ENCODE measurements around the gene IRS4. TPM values are rescaled to one million over a fixed set of nuclear protein-coding genes. Genes with fewer than 3 reads are reported as not detected.

IRS4 gene
- total and polyA plus RNA-seq, 5 donors from 2014 or later, result not detected

DNA sequence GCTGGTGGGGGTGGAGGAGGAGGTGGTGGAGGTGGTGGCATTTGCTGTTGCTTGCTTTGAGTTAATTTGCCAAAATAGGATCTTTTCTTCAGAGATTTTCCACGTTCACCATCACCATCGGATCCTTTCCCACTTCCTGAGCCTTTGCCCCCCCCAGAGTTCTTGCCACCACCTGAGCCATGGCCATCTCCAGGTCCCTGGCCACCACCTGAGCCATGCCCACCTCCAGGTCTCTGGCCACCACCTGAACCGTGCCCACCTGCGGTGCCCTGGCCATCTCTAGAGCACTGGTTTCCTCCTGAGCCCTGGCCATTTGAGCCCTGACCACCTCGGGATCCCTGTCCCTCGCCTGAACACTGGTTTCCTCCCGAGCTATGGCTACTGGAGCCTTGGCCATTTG lies 1.9 kb downstream of the IRS4 start:
- Mint-ChIP-seq H3K27me3 (peaks cover 21% of the 10 kb centered on the region), H3K9me3 (peaks cover 0 to 4% (median 0%) of the 10 kb centered on the region in 7 donors), H3K27ac (no peak overlapping the region), H3K4me3 (peak overlapping the region in 1 of 4 donors; percentile 41), H3K36me3 (no peaks in the 10 kb centered on the region), H3K4me1 (peaks cover 0 to 3% (median 0%) of the 10 kb centered on the region in 4 donors)
- no peaks in the 10 kb centered on the region for H3K27me3 ChIP-seq (ENCODE audit: control insufficient read depth, insufficient read depth, low read length)
- H3K36me3 ChIP-seq (ENCODE audit: control insufficient read depth, insufficient read depth, low read length), result no peaks in the 10 kb centered on the region
- DNase-seq, result no peak
- no peak overlapping the region for H3K4me3 ChIP-seq (ENCODE audit: low read depth, low read length)
- no peak overlapping the region for H3K27ac ChIP-seq (ENCODE audit: insufficient read depth, low read length, poor library complexity, severe bottlenecking)
- H3K9me3 ChIP-seq (ENCODE audit: control insufficient read depth in 2 of 2, low read length in 2 of 2), result no peaks in the 10 kb centered on the region
- no peak for ATAC-seq (ENCODE audit: low read depth in 2 of 2)
- no peaks in the 10 kb centered on the region for H3K4me1 ChIP-seq (ENCODE audit: control insufficient read depth, insufficient read depth, low read length, poor library complexity, severe bottlenecking)

DNA sequence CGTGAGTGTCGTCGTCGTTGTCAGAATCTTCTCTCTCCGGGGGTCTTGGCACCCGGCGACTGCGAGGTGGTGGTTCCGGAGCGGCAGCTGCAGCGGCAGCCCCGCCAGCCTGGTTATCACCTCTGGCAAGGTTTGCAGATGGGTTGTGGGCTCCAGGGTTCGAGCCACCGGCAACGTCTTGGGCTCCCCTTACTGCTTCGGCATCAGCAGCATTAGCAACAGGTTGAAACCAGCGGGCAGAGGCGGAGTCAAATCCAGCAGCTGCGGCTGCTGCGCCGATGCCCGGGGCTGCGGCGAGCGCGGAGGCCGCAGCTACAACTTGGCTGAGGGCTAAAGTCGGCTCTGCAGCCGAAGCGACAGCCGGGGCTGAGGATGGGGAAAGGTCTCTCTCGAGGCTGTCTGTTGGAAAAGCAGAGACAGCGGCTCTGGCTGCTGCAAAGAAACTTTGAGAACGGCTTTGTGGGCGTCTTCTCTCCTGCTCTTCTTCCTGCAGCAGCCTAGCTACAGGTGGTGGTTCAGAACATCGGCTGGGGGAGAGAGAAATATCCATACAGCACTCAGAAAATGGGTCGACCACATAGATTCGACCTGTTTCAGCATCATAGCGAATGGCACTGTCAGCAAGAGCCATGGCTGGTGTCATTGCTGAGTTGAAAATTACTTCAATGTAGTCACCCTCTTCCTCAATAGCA lies 3.6 kb downstream of the IRS4 start:
- no peak for DNase-seq
- Histone ChIP-seq H3K4me3 (ENCODE audit: low read depth, low read length) (no peak overlapping the region), H3K27ac (ENCODE audit: insufficient read depth, low read length, poor library complexity, severe bottlenecking) (no peak overlapping the region), H3K4me1 (ENCODE audit: control insufficient read depth, insufficient read depth, low read length, poor library complexity, severe bottlenecking) (no peaks in the 10 kb centered on the region), H3K9me3 (ENCODE audit: control insufficient read depth in 2 of 2, low read length in 2 of 2) (no peaks in the 10 kb centered on the region), H3K36me3 (ENCODE audit: control insufficient read depth, insufficient read depth, low read length) (no peaks in the 10 kb centered on the region), H3K27me3 (ENCODE audit: control insufficient read depth, insufficient read depth, low read length) (no peaks in the 10 kb centered on the region)
- ATAC-seq (ENCODE audit: low read depth in 2 of 2), result no peak
- Mint-ChIP-seq H3K4me1 (peaks cover 0 to 3% (median 0%) of the 10 kb centered on the region in 4 donors), H3K4me3 (no peak overlapping the region), H3K9me3 (peaks cover 0 to 2% (median 0%) of the 10 kb centered on the region in 7 donors), H3K27me3 (peaks cover 15% of the 10 kb centered on the region), H3K36me3 (no peaks in the 10 kb centered on the region), H3K27ac (no peak overlapping the region)

- Mint-ChIP-seq H3K4me3 (no peak overlapping the region), H3K4me1 (no peaks in the 10 kb centered on the region), H3K27me3 (peaks cover 13% of the 10 kb centered on the region), H3K9me3 (peaks cover 0 to 1% (median 0%) of the 10 kb centered on the region in 7 donors), H3K27ac (no peak overlapping the region), H3K36me3 (no peaks in the 10 kb centered on the region)
- no peaks in the 10 kb centered on the region for H3K4me1 ChIP-seq (ENCODE audit: control insufficient read depth, insufficient read depth, low read length, poor library complexity, severe bottlenecking)
- no peaks in the 10 kb centered on the region for H3K36me3 ChIP-seq (ENCODE audit: control insufficient read depth, insufficient read depth, low read length)
- H3K4me3 ChIP-seq (ENCODE audit: low read depth, low read length), result no peak overlapping the region
- DNase-seq (no peak), ATAC-seq (ENCODE audit: low read depth in 2 of 2) (no peak)
- no peaks in the 10 kb centered on the region for H3K9me3 ChIP-seq (ENCODE audit: control insufficient read depth in 2 of 2, low read length in 2 of 2)
- H3K27me3 ChIP-seq (ENCODE audit: control insufficient read depth, insufficient read depth, low read length), result no peaks in the 10 kb centered on the region
- H3K27ac ChIP-seq (ENCODE audit: insufficient read depth, low read length, poor library complexity, severe bottlenecking), result no peak overlapping the region
Measured at GRCh38 chrX:108731153-108731552, 5.2 kb downstream of the IRS4 start.

DNA sequence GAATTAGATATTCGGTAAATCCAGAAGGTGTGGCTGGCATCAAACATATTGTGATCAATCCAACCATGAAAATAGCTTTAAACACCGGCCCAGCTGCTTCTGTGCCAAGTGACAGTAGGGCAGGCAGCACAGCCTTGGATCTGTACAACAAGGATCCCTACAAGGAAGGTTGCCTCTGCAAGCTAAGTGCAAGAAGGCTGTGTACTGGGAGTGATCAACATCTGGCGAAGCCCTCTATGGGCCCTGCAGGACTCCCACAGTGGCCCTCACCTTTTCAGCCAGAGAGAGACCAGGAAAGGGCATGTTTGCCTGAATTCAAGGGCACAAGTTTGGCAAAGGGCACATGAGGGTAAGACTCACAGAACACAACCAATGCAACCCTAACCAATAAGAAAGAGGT lies 9.6 kb downstream of the IRS4 start:
- ATAC-seq (ENCODE audit: low read depth in 2 of 2), result no peak
- H3K4me1 Mint-ChIP-seq, result no peaks in the 10 kb centered on the region
- H3K9me3 Mint-ChIP-seq, result no peaks in the 10 kb centered on the region
- Histone ChIP-seq H3K27me3 (ENCODE audit: control insufficient read depth, insufficient read depth, low read length) (no peaks in the 10 kb centered on the region), H3K27ac (ENCODE audit: insufficient read depth, low read length, poor library complexity, severe bottlenecking) (no peak overlapping the region), H3K4me1 (ENCODE audit: control insufficient read depth, insufficient read depth, low read length, poor library complexity, severe bottlenecking) (no peaks in the 10 kb centered on the region), H3K4me3 (ENCODE audit: low read depth, low read length) (no peak overlapping the region), H3K9me3 (ENCODE audit: control insufficient read depth in 2 of 2, low read length in 2 of 2) (no peaks in the 10 kb centered on the region), H3K36me3 (ENCODE audit: control insufficient read depth, insufficient read depth, low read length) (no peaks in the 10 kb centered on the region)
- H3K27me3 Mint-ChIP-seq, result peaks cover 5% of the 10 kb centered on the region
- no peaks in the 10 kb centered on the region for H3K36me3 Mint-ChIP-seq
- DNase-seq, result no peak
- H3K27ac Mint-ChIP-seq, result no peak overlapping the region
- H3K4me3 Mint-ChIP-seq, result no peak overlapping the region

- Histone ChIP-seq H3K9me3 (ENCODE audit: control insufficient read depth in 2 of 2, low read length in 2 of 2) (no peaks in the 10 kb centered on the region), H3K4me1 (ENCODE audit: control insufficient read depth, insufficient read depth, low read length, poor library complexity, severe bottlenecking) (no peaks in the 10 kb centered on the region), H3K27ac (ENCODE audit: insufficient read depth, low read length, poor library complexity, severe bottlenecking) (no peak overlapping the region), H3K4me3 (ENCODE audit: low read depth, low read length) (no peak overlapping the region), H3K36me3 (ENCODE audit: control insufficient read depth, insufficient read depth, low read length) (no peaks in the 10 kb centered on the region), H3K27me3 (ENCODE audit: control insufficient read depth, insufficient read depth, low read length) (no peaks in the 10 kb centered on the region)
- no peak overlapping the region for H3K4me3 Mint-ChIP-seq
- no peak overlapping the region for H3K27ac Mint-ChIP-seq
- peaks cover 5% of the 10 kb centered on the region for H3K27me3 Mint-ChIP-seq
- H3K9me3 Mint-ChIP-seq, result no peaks in the 10 kb centered on the region
- DNase-seq (no peak), ATAC-seq (ENCODE audit: low read depth in 2 of 2) (no peak)
- H3K4me1 Mint-ChIP-seq, result no peaks in the 10 kb centered on the region
- H3K36me3 Mint-ChIP-seq, result no peaks in the 10 kb centered on the region
Measured at GRCh38 chrX:108722561-108722960, 13.8 kb downstream of the IRS4 start.

DNA sequence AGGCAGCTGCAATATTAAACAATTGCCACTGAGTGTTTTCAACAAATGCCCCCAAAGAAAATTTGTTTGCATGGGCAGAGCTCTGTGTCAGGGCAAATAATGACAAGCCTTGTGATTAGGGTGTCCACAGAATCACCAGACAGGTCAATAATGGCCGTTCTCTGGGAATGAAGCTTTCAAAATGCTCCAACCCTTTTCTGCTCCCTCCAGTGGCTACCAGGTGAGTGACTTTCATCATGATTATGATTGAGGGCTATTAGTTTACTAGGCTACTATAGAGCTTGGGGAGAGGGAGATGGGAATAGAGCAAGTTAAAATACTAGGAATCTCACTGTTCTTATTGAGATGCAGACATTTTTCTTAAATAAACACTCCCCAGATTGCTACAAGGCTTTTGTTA lies 23.5 kb downstream of the IRS4 start:
- peaks cover 0 to 11% (median 2%) of the 10 kb centered on the region in 7 donors for H3K9me3 Mint-ChIP-seq
- Histone ChIP-seq H3K36me3 (ENCODE audit: control insufficient read depth, insufficient read depth, low read length) (no peaks in the 10 kb centered on the region), H3K27ac (ENCODE audit: insufficient read depth, low read length, poor library complexity, severe bottlenecking) (no peak overlapping the region), H3K9me3 (ENCODE audit: control insufficient read depth in 2 of 2, low read length in 2 of 2) (no peaks in the 10 kb centered on the region), H3K27me3 (ENCODE audit: control insufficient read depth, insufficient read depth, low read length) (no peaks in the 10 kb centered on the region), H3K4me1 (ENCODE audit: control insufficient read depth, insufficient read depth, low read length, poor library complexity, severe bottlenecking) (no peaks in the 10 kb centered on the region), H3K4me3 (ENCODE audit: low read depth, low read length) (no peak overlapping the region)
- no peak overlapping the region for H3K27ac Mint-ChIP-seq
- no peaks in the 10 kb centered on the region for H3K36me3 Mint-ChIP-seq
- H3K4me1 Mint-ChIP-seq, result no peaks in the 10 kb centered on the region
- ATAC-seq (ENCODE audit: low read depth in 2 of 2) (no peak), DNase-seq (no peak)
- H3K4me3 Mint-ChIP-seq, result no peak overlapping the region
- H3K27me3 Mint-ChIP-seq, result no peaks in the 10 kb centered on the region

DNA sequence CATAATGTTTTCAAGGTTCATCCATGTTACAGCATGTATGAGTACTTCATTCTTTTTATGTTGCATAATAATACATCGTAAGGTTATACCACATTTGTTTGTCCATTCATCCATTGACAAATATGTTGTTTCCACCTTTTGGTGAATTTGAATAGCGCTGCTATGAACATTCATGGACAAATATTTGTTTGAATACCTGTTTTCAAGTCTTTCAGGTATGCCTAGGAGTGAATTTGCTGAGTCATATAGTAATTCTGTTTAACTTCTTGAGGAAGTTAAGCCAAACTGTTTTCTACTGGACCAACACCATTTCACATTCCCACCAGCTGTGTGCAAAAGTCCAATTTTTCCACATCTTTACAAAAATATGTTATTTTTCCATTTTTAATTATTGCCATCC lies 31.5 kb downstream of the IRS4 start:
- ATAC-seq (ENCODE audit: low read depth in 2 of 2) (no peak), DNase-seq (no peak)
- Mint-ChIP-seq H3K27ac (no peak overlapping the region), H3K9me3 (peaks cover 0 to 4% (median 0%) of the 10 kb centered on the region in 7 donors), H3K36me3 (no peaks in the 10 kb centered on the region), H3K4me3 (no peak overlapping the region), H3K4me1 (no peaks in the 10 kb centered on the region), H3K27me3 (no peaks in the 10 kb centered on the region)
- Histone ChIP-seq H3K4me1 (ENCODE audit: control insufficient read depth, insufficient read depth, low read length, poor library complexity, severe bottlenecking) (no peaks in the 10 kb centered on the region), H3K9me3 (ENCODE audit: control insufficient read depth in 2 of 2, low read length in 2 of 2) (no peaks in the 10 kb centered on the region), H3K4me3 (ENCODE audit: low read depth, low read length) (no peak overlapping the region), H3K27me3 (ENCODE audit: control insufficient read depth, insufficient read depth, low read length) (no peaks in the 10 kb centered on the region), H3K36me3 (ENCODE audit: control insufficient read depth, insufficient read depth, low read length) (no peaks in the 10 kb centered on the region), H3K27ac (ENCODE audit: insufficient read depth, low read length, poor library complexity, severe bottlenecking) (no peak overlapping the region)

DNA sequence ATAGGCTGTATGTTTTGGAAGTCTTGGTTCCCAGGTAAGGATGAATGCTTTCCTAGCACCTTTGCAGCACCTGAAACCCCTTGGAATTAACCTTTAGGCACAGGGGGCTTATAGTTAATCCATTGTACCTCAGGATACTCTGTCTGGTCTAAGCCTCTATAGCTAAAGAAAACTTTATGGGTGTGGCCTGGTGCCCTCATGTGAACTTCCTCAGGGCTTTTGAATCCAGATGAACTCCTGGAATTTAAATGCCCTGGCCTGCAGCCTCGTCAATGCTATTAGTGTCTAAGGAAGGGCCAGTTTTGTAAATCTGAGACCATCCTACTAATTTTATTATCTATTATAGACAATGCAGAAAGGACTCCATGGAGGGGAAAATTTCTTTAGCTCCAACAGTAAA lies 33.8 kb downstream of the IRS4 start:
- H3K4me3 Mint-ChIP-seq, result no peak overlapping the region
- no peak overlapping the region for H3K27ac ChIP-seq (ENCODE audit: insufficient read depth, low read length, poor library complexity, severe bottlenecking)
- H3K27ac Mint-ChIP-seq, result no peak overlapping the region
- no peaks in the 10 kb centered on the region for H3K4me1 Mint-ChIP-seq
- H3K9me3 ChIP-seq (ENCODE audit: control insufficient read depth in 2 of 2, low read length in 2 of 2), result no peaks in the 10 kb centered on the region
- H3K36me3 Mint-ChIP-seq, result no peaks in the 10 kb centered on the region
- no peaks in the 10 kb centered on the region for H3K36me3 ChIP-seq (ENCODE audit: control insufficient read depth, insufficient read depth, low read length)
- no peaks in the 10 kb centered on the region for H3K4me1 ChIP-seq (ENCODE audit: control insufficient read depth, insufficient read depth, low read length, poor library complexity, severe bottlenecking)
- peaks cover 0 to 5% (median 0%) of the 10 kb centered on the region in 7 donors for H3K9me3 Mint-ChIP-seq
- H3K4me3 ChIP-seq (ENCODE audit: low read depth, low read length), result no peak overlapping the region
- H3K27me3 ChIP-seq (ENCODE audit: control insufficient read depth, insufficient read depth, low read length), result no peaks in the 10 kb centered on the region
- no peak for ATAC-seq (ENCODE audit: low read depth in 2 of 2)
- no peak for DNase-seq
- no peaks in the 10 kb centered on the region for H3K27me3 Mint-ChIP-seq

Measured in CD4-positive, CD25-positive, alpha-beta regulatory T cell (primary cell).